HG03135 (cell line): Measurements from ENCODE around the gene PADI3.

Source experiments
- ATAC-seq: cut with Tn5 transposase; IDR thresholded peaks from one replicate; pipeline ENCODE4 v1.9.1; 2021; ENCODE audit warnings: mild to moderate bottlenecking, moderate library complexity; ENCODE audit not compliant: unreplicated experiment

Gene PADI3

DNA sequence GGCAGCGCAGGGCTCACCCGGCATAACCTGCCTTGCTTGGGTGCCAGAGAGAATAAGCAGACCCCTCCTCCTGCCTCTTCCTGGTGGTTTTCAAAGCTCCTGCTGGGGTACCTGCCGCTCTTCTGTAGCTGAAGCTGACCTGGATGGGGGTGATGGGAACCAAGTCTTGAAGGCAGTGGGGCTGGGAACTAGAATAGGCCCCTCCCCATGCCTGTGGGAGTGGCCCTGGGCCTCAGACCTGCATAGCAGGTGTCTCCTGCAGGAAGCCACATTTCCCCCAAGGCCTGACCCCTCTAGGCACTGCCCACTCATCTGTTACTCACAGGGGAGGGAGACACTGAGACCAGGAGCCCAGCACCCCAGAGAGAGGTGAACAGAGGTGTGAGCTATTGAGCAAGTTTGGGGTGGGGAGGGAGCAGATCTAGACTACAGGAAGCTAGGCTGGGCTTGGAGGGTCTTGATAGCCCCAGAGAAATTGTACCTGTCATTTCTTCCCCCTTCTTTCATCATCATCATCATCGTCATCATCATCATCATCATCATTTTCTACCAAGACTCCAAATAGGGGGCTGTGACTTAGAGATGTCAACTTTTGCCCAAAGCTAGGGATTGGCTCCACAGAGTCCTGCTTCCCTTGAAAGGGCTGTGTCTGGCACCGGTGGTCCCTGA lies 33.9 kb upstream of the PADI3 start:
- ATAC-seq, result no peak

DNA sequence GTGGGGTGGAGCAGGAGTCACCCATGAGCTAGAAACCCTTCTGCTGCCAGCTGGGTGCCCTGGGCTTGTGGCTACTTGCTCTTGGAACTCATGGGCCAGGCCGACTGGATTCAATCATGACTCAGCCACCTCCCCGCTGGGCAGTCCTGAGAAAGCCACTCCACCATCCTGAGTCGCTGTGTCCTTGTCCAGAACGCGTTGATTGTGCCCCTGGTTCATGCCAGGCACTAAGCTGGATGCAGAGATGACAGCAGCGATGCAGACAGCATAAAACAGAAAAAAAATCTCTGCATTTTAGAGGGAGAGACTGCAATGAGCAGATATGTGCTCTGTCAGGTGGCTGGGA lies 33.4 kb upstream of the PADI3 start:
- no peak for ATAC-seq

DNA sequence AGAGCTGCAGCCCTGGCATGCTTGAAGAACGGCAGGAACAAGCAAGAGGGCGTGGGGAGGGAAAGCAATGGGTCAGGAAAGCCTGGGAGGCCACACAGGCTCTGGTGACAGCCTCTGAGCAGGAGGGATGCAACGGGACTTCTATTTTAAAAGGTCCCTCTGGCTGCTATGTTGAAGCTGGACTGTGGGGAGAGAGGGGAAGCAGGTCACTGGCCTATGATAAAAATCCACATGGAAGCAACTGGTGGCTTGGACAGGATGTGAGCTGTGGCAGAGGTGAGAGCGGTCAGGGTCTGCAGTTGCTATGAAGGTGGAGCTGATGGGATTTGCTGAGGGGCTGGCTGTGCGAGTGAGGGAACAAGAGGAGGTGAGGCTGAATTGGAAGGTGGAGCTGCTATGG lies 32.8 kb upstream of the PADI3 start:
- ATAC-seq, result no peak

DNA sequence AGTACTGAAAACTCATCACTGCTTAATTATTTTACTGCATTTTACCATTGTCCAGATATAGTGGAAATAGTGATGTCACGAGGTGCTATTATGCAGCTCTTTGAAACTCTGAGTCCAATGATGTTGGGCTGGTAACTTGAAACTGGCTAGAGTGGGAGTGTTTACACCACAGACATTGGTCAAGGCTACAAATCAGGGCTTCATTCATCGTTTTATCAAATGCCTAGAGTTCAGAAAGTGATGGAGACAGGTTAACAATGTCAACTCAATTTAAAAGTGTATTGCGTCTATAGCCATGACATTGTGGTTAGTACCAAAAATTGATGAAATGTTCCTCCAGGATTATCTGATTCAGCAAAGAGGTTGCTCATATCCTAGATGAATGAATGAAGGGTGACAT lies 31.3 kb upstream of the PADI3 start:
- no peak for ATAC-seq

DNA sequence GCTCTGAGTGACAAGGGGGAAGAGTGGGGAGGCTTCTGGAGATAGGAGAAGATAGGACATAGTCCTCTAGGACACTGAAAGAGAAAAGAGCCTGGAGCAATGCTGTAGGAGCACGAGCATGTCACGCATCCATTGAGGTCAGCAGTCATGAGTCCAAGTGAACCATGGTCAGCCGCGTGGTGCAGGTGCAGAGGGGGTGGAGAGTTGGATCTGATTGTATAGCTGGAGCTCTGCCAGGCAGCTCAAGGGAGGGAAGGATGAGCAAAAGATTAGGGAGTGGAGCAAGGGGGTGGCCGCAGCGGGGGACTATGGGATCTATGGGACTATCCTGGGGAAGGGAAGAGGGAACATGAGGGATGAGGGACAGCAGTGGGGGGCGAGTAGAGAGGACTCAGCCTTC lies 30.0 kb upstream of the PADI3 start:
- no peak for ATAC-seq

DNA sequence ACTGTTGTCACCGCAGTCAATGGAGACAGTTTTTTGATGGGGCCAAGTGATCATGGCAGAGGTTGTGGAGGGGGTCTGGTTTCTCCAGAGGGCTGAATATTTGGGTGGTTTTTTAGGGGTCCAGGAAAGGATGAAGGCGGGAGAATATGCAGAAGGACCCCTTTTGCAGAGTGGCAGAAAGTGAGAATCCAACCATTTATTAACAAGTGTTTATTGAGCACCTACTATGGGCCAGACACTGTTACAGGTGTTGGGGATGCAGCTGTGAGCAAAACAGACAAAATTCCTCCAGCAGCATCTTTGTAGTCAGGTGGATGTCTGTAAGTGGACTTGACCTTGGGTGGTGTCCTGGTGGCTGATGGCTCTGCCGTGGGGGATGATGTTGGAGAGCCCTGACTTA lies 28.6 kb upstream of the PADI3 start:
- ATAC-seq, result no peak

DNA sequence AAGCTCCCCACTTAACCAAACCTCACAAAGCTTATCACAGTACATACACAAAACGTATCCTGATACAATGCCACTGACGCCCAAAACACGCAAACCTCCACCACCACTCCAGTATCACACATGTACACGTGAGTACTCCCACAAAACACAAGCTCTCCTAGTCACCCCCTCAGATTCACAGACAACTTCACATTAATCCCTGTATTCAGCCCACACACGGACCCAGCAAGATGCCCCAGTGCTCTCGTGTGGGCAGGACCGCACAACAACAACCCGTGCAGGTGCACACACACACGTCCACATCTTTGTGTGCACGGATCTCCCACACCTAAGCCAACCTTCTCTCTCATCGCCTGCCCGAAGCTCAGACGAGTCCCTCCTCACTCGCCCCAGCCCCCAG lies 26.3 kb upstream of the PADI3 start:
- ATAC-seq, result no peak

DNA sequence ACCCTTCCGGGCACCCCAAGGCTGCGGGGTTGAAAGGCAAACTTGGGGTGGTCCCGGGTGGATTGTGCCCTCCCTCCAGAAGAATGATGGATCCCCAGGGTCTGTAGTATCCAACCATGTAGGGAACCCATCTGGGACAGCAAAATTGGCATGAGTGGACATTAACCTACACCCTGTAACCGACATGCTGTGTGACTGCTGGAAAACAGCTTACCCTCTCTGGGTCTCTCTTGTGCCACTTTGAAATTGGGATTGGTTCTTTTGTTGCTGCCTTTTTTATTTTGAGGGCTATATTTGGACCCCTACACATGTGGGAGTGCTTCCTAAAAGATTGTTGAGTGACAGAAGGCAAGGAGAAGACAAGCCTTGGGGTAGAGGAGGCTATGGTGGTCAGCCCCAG lies 24.5 kb upstream of the PADI3 start:
- no peak for ATAC-seq

DNA sequence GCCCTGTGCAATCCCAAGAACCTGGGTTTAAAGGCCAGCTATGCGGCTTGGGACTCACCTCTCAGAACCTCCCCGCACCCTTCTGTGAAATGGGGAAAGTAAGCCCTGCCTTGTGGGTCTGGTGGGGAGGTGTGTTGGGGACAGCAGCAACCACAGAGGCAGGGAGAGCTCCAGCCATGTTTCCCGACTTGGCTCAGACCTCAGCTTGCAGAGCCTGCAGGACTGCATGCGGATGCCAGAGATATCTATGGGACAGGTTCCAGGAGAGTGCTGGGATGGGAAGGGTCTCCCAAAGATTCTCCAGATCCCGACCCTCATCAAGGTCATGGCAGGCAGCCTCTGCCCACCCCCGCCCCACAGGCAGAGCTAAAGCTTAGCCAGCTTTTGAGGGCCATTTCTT lies 23.8 kb upstream of the PADI3 start:
- no peak for ATAC-seq

DNA sequence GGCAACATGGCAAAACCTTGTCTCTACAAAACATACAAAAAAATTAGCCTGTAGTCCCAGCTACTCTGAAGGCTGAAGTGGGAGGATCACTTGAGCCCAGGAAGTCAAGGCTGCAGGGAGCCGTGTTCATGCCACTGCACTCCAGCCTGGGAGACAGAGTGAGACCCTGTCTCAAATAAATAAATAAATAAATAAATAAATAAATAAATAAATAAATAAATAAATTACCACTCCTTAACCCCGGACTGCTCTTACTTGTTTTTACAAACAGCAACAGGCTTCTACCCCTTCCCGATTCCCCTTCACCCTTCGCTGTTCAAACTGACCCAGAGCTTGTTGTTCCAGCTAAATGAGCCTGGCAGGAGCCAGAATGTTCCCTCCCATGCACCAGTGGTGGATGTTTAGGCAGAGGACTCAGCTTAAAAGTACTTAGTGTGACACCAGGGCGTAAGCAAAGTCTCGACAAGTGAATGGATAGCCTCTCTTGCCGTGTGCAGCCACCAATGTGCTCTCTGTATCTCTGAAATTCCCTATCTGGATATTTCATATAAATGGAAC lies 21.5 kb upstream of the PADI3 start:
- ATAC-seq, result no peak

DNA sequence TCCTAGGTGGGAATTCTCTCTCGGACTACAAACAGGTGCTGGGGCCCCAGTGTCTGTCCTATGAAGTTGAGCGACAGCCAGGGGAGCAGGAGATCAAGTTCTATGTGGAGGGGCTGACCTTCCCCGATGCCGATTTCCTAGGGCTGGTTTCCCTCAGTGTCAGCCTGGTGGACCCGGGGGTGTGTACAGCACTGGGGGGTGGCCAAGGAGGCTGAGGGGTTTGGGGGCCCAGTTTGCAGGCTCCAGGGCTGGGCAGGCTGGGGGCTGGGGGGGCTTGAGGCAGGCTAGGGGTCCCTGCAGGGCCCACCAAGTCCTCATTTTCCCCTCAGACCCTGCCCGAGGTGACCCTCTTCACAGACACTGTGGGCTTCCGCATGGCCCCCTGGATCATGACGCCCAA lies 20.3 kb upstream of the PADI3 start:
- ATAC-seq, result no peak

DNA sequence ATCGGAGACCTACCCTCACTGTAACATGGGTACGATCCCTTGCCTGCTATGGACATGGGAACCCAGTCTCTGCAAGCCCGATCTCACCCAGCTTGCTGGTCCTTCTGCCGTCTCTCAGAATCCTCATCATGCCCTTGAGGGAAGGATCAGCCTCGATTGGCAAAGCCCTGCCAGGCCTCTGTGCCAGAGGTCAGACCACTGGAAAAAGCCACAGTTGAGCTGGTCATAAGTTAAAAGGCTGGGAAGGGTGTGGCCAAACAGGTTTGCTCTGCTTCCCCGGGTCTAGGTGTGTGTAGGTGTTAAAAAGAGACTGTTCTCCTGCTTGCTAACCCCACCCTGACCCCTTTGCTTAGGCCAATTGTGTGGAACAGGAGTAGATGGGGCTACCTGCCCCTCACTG lies 19.5 kb upstream of the PADI3 start:
- no peak for ATAC-seq

DNA sequence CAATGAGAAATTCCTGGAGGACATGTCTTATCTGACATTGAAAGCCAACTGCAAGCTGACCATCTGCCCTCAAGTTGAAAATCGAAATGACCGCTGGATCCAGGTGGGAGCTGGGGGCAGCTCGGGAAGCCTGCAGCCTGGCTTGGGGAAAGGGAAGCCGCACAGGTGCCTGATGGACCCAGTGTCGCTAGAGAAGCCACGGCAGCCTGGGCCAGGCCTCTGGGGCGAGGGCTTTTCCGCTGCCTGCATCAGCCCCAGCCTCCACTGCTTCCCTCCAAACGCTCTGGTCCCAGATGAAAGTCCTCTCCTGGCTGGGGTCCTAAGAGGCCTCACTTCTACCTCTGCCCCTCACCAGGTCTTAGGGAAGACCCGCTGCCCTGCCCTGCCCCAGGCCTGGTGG lies 18.8 kb upstream of the PADI3 start:
- ATAC-seq, result no peak

DNA sequence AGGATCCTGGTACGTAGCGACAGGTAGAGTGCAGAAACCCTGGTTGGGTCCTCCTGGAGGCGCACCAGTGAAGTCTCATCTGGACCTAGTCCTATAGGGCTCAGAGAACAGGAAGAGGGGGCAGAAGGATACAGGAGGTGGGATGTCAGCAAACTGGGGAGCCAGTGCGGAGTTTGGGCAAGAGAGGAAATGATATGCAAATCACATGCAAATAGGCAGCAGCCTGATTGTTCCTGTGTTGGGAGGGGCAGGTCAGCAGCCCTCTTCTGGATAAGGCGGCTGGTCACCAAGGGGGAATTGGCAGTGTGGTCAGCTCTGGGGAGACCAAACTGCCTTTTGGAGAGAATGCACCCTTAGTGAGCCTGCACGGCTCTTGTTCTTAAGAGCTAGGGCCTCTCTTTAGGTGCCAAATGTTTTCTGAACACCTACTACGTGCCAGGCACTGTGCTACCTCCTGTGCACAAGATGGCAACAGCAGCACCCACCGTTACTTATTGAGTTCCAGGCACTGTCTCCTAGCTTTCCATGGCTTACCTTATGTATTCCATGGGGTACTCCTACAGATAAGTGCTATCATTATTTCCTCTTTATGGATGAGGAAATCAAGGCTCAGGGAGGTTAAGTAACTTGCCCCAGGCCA lies 18.1 kb upstream of the PADI3 start:
- no peak for ATAC-seq

DNA sequence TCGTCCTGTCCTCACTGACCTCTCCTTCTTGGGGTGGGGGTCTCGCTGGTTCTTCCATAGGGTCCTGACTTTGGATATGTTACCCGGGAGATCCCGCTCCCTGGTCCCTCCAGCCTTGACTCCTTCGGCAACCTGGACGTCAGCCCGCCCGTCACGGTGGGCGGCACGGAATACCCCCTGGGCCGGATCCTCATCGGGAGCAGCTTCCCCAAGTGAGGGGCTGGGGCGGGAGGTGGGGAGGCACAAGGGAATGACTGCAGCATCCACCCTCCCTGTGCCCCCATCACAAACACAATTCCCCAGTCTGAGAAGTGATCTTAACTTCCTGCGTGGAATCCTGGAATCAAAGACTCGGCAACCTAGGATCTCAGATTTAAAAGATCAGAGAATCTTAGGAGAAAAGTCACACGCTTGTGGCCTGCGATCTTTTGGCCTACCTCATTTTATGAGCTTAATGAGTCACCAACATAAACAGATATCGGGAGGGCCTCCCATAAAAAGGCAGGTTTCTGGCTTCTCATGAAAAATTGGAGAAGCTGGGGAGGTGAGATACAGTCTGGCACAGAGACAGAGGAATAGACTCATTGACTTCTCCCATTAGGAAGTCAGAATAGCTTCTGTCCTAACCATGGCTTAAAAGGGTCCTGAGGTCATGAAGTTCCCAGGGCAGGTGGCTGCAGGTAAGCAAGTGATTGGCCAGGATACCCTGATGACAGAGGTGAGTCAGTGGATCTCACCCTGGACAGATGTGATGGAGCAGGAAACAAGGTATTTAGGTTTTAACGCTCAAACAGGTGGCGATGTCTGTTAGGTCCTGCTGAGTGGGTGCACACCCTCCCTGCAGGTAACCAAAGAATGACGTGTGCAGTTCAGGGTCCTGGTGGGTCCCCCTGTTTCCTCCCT lies 15.9 kb upstream of the PADI3 start:
- no peak for ATAC-seq

DNA sequence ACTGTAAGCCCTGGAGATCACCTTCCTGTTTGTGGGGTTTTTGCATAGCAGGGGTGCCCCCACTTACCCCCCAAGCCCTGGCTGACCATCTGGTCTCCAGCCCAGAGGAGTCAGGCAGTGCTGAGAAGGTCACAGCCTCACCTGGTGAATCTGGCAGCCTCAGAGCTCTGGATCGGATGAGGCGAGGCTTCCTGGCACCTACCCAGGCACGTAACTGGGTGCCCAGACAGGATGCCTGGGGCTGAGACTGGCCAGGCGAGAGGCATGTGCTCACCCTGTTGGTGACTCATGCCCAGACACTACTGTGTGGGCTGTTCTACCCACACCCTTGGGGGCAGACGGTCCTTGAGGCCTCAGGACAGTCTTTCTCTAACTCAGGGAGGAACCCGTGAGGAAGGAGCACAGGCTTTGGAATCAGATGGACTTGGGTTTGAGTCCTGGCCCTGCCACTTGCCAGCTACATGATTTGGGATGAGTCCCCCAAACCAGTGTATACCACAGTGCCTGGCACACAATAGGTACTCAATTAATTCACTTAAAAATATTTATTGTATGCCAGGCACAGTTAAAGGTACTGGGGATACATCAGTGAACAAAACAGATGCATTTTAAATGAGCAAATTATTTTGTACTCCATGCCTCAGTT lies 15.1 kb upstream of the PADI3 start:
- ATAC-seq, result no peak

DNA sequence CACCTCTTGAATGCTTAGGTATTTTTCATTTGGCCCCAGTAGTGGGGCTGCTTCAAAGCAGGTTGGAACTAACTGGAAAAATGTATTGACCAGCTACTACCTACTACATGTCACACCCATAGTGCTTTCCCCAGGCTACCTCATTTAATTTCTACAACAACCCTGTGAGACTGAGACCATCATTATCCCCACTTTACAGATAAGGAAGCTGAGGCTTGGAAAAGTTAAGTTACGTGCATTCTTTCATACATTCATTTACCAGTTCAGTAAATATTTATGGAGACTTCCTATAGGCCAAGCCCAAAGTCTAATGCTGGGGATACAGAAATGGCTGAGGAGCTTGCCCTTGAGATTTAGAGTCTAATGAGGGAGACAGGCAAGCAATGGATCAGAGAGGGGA lies 14.5 kb upstream of the PADI3 start:
- ATAC-seq, result no peak

DNA sequence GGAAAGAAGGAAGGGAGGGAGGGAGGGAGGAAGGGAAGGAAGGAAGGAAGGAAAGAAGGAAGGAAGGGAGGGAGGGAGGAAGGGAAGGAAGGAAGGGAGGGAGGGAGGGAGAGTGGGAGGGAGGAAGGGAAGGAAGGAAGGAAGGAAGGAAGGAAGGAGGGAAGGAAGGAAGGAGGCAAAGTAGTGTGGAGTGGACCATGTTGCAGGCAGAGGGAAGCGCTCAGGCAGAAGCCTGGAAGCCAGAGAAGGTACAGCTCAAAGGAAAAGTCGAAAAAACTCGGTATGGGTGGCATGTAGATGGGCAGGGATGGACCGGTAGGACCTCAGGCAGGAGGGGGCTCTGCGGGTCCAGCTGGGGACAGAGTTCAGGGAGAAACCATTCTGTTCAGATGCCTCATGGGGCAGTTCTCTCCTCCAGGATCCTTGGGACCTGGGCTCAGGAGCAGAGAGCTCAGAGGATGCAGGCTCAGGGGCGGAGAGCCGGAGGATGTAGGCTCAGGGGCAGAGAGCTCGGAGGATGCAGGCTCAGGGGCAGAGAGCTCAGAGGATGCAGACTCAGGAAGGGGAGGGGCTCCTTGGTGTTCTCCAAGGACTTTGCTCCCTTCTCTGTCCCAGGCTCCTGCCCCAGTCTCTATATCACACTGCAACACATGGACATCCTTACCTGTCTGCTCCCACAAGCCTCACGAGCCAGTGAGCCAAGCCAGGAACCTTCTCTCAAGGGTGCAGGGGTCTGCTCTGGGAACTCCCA lies 13.6 kb upstream of the PADI3 start:
- no peak for ATAC-seq

DNA sequence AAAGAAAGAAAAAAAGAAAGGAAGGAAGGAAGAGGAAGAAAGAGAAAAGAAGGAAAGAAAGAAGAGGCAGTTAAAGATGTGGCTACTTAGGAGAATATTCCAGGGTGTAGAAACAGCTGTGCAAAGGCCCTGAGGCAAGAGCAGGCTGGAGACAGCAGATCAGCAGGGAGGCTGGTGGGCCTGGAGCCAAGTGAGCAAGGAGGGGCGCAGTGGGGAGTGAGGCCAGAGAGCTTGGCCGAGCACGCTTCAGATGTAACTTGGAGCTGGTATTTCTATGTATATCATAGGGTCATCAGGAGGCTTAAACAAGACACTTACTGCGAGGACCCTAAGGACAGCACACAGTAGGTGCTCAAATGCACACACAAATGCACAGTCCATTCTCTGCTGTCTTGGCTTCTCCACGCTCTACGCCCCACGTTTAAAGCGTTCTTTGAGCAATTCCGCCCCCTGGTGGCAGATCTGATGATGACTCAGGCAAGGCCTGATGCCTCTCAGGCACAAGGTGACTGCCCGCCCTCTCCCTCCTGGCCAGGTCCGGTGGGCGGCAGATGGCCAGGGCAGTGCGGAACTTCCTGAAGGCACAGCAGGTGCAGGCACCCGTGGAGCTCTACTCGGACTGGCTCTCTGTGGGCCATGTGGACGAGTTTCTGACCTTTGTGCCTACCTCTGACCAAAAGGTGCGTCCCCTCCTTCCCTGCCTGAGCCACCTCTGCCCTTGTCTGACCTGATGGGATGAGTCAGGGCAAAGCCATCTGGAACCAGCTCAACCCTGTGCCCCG lies 11.9 kb upstream of the PADI3 start:
- no peak for ATAC-seq

DNA sequence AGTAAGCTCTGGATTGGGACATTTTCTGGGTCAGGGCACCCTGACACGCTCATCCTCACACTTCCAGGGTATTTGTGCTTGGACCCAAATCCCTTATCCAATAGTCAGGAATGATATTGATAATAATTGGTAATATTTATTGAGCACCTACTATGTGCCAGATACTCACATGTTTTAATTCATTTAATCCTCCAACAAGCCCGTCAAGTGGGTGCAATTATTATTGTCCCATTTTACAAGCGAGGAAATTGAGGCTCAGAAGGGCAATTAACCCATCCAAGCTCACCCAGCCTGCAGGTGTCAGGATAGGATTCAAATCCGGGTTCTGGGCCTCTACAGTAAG lies 11.4 kb upstream of the PADI3 start:
- no peak for ATAC-seq
